GM19372 (cell line): ENCODE results near the gene ADAM15.

ENCODE experiments used
- ATAC-seq: cut with Tn5 transposase; IDR thresholded peaks from one replicate; pipeline ENCODE4 v1.9.1; 2021; ENCODE audit warnings: mild to moderate bottlenecking, low read depth, moderate library complexity; ENCODE audit not compliant: unreplicated experiment

ADAM15 gene

GRCh38 chr1:155108296-155108695 lies 57.2 kb downstream of the ADAM15 start:
- ATAC-seq, result no peak

- ATAC-seq, result no peak
Measured at GRCh38 chr1:155110381-155110780, 59.3 kb downstream of the ADAM15 start.

GRCh38 chr1:155110826-155111225 lies 59.7 kb downstream of the ADAM15 start:
- no peak for ATAC-seq
